NCI-H748 (cell line): Measurements from ENCODE around the gene C1orf116.

ENCODE experiments used
- DNase-seq: peaks from one replicate; lab custom pipeline; 2025; ENCODE audit not compliant: unreplicated experiment; lab: John Stamatoyannopoulos, UW

C1orf116 gene

GRCh38 chr1:207035877-207036551, 3.5 kb upstream of the C1orf116 start:
- DNase-seq: no peak

DNA sequence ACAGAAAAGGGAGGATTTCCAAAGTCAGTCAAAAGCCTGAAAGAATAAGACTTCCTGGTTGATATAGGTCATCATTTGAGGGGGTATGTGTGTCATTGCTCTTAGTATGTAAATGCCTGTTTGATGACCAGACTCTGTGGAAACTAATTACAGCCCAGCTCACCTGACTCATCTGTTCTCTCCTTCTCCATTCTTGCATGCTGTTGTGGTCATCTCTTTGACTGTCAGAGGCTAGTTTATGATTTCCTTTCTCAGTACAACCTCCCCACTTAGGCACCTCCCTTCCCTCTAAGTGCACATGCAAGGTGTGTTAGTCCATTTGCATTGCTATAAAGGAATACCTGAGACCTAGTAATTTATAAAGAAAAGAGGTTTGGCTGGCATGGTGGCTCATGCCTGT, 2.4 kb upstream of the C1orf116 start:
- no peak for DNase-seq

GRCh38 chr1:207034208-207034607, 1.7 kb upstream of the C1orf116 start:
- no peak for DNase-seq

DNA sequence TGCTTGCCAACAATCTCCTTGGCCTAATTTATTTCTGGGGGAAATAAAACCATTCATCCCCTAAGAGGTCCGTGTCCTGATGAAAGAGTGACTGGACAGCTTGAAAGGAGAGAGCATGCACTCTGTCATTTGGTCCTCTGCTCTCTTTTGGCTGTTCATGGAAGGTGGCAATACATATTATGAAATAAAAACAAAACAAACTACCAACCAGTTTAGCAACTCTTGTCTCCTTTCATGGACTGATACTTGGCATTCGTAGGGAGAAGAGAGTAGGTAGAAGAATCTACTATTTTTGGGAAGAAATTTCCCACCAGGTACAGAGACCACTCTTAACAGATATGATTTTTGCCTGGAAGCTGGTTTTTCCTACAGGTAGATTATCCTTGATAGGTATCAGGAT, 746 bp upstream of the C1orf116 start:
- DNase-seq: no peak

DNA sequence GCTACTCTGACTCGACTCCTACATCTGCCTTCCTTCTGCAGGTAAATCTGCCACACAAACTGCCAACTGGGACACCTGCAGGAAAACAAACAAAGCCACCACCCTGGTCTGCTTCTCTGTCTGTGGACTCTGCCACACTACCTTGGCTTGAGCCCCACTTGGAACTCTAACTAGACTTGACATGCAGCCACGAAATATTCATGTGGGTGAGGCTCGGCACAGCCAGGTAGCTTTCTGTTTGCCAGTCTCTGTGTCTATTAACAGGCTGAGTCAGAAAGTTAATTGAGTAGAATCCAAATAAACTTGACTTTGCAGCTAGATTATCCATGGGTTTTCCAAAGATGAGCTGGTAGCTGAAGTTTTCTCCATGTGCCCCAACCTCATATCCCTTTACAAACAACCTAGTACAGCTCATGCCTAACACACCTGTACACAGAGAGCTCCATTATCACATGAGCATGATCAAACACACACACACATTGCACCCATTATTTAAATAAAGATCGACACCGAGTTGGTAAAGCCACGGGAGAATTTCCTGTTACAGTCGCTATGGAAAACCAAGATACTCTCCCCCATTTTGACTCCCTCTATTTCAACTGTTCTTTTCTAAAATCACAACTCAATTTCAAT, 808 bp downstream of the C1orf116 start:
- DNase-seq: peak; percentile 62

DNA sequence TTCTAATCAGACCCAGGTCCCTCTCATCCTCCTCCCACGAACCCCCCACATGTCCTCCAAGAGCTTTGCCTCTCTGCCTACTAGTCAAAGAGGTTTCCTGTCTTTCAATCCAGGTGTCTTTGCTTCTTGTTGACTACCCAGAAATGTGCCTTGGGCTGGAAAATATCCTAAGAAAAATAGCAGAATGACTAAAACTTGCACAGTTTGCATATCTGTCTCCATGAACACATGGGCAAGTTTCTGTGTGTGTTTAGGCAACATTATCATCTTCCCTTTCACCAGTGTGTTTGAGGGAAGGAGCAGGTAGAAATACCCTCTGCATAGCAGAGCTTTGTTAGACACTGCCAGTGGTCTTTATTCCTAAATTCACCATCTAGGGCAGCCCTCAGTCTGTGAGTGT, 1.5 kb downstream of the C1orf116 start:
- DNase-seq: no peak

- DNase-seq: no peak
Measured at GRCh38 chr1:207030522-207031009, 2.0 kb downstream of the C1orf116 start.

GRCh38 chr1:207029701-207030521, 2.6 kb downstream of the C1orf116 start:
- DNase-seq: peak; percentile 11

DNA sequence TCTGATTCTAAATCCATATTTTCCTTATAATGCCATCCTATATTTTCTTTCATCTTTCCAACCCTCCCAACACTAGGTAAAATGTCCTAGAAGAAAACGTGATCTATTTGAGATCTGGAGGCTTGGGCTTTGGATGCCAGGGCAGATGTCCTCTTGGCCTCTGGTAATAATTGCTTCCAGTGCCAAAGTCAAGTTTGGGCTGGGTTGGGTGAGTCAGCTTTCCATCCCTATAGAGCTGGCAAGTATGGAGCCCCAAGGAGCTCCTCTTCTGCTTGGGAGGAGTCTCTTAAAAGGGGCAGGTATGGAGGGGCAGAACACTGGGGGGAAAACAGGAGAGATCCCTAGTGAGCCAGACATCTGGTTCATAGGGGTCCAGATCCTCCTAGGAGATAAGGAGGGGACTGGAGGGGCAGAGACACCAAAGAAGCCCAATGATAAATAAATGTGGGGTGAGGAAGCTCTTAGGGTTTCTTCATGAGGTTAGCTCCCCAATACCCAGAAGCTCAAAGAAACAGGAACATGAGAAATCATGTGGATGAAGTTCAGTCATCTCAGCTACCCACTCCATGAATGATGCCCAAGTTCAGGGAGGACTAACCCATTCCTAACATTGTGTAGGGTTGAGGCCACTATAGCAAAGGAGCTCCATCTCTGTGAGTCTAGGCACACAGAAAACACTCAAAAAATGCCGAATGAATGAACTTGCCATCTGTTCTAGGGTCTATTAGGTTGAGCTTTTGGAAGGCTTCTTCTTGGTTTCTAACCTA, 3.5 kb downstream of the C1orf116 start:
- DNase-seq: no peak

GRCh38 chr1:207027921-207028320, 4.6 kb downstream of the C1orf116 start:
- no peak for DNase-seq

- no peak for DNase-seq
Measured at GRCh38 chr1:207027206-207027777, 5.3 kb downstream of the C1orf116 start.

GRCh38 chr1:207026104-207026534, 6.4 kb downstream of the C1orf116 start:
- DNase-seq: no peak

- DNase-seq: no peak
Measured at GRCh38 chr1:207025146-207025880, 7.2 kb downstream of the C1orf116 start.

- DNase-seq: no peak
Measured at GRCh38 chr1:207024202-207025145, 8.1 kb downstream of the C1orf116 start.

GRCh38 chr1:207022996-207023679, 9.4 kb downstream of the C1orf116 start:
- no peak for DNase-seq

GRCh38 chr1:207021876-207022596, 10.5 kb downstream of the C1orf116 start:
- DNase-seq: no peak

- no peak for DNase-seq
Measured at GRCh38 chr1:207021139-207021861, 11.3 kb downstream of the C1orf116 start.
